ENCODE measurements around the gene ROS1.

DNA sequence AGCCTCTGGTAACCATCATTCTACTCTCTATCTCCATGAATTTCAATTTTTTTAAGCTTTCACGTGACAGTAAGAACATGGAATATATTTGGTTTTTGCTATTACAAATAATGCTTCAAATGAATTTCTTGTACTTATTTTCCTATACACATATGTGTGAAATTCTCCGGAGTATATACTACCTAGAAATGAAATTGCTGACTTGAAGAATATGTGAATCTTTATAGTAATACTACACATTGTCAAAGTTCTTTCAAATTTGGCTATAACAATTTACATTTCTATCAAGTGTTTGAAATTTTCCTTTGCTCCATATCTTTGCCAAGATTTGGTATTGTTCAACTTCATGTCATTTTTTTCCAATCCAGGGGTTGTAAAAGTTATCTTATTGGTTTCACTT, 172.0 kb downstream of the ROS1 start:
- TF ChIP-seq POLR2A (IDR thresholded peaks at IDR 0.05; ENCODE audit: low read depth, low read length) (no peak), POLR2AphosphoS5 (IDR thresholded peaks at IDR 0.05; ENCODE audit: insufficient read depth, low read depth, low read length) (no peak), MAX (IDR thresholded peaks at IDR 0.05; ENCODE audit: insufficient read depth, insufficient read length) (no peak), EZH2 (IDR thresholded peaks at IDR 0.05; ENCODE audit: borderline replicate concordance, low read depth, low read length, severe bottlenecking) (no peak), GATA2 (IDR thresholded peaks at IDR 0.05; ENCODE audit: insufficient read depth, insufficient read length, low read depth, low read length) (no peak)
- TF ChIP-seq, protein P1, sequence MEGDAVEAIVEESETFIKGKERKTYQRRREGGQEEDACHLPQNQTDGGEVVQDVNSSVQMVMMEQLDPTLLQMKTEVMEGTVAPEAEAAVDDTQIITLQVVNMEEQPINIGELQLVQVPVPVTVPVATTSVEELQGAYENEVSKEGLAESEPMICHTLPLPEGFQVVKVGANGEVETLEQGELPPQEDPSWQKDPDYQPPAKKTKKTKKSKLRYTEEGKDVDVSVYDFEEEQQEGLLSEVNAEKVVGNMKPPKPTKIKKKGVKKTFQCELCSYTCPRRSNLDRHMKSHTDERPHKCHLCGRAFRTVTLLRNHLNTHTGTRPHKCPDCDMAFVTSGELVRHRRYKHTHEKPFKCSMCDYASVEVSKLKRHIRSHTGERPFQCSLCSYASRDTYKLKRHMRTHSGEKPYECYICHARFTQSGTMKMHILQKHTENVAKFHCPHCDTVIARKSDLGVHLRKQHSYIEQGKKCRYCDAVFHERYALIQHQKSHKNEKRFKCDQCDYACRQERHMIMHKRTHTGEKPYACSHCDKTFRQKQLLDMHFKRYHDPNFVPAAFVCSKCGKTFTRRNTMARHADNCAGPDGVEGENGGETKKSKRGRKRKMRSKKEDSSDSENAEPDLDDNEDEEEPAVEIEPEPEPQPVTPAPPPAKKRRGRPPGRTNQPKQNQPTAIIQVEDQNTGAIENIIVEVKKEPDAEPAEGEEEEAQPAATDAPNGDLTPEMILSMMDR (IDR thresholded peaks at IDR 0.05; ENCODE audit: extremely low read depth in 1 of 2, insufficient read depth in 1 of 2, low read depth in 1 of 2, low read length in 2 of 2): no peak
